KOPT-K1 (cell line): Measurements from ENCODE around the gene GPR137B.

ENCODE experiments used
- H3K27ac ChIP-seq: fragments of 200-600 bp; sonication (generic); 2 replicates; pipeline ENCODE4 v1.5.1; 2016; ENCODE audit warnings: antibody characterized with exemption, mild to moderate bottlenecking, low read depth, low read length; ENCODE audit not compliant: poor library complexity, severe bottlenecking
- H3K36me3 ChIP-seq: fragments of 200-600 bp; sonication (generic); 2 replicates; pipeline ENCODE4 v1.5.1; 2017; ENCODE audit warnings: antibody characterized with exemption, mild to moderate bottlenecking, low read length, moderate library complexity; ENCODE audit not compliant: insufficient read depth
- H3K9me3 ChIP-seq: fragments of 200-600 bp; sonication (generic); 2 replicates; pipeline ENCODE4 v1.5.1; 2017; ENCODE audit warnings: antibody characterized with exemption, low read length, mild to moderate bottlenecking; ENCODE audit not compliant: insufficient read depth, poor library complexity, severe bottlenecking

GPR137B gene

DNA sequence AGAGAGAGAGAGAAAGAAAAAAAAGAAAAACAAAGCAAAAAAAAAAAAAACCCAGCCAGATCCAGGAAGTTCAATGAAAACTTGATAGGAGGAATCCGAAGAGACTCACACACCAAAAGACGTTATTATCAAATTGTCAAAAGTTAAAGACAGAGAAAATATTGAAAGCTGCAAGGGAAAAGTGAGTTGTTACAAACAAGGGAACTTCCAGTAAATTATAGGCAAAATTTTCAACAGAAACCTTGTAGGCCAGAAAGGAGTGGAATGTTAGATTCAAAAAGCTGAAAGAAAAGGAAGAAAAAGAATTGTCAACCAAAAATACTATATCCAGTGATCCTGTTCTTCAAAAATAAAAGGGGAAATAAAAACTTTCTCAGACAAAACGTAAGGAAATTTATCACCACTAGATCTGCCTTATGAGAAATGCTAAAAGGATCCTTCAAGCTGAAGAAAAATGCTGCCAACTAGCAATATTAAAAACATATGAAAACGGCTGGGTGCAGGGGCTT is 115.8 kb downstream of the GPR137B start:
- H3K9me3 ChIP-seq: peaks cover 25% of the 10 kb centered on the region
- H3K36me3 ChIP-seq: no peaks in the 10 kb centered on the region
- H3K27ac ChIP-seq: no peak overlapping the region
